ENCODE measurements around the gene PPFIA3.

DNA sequence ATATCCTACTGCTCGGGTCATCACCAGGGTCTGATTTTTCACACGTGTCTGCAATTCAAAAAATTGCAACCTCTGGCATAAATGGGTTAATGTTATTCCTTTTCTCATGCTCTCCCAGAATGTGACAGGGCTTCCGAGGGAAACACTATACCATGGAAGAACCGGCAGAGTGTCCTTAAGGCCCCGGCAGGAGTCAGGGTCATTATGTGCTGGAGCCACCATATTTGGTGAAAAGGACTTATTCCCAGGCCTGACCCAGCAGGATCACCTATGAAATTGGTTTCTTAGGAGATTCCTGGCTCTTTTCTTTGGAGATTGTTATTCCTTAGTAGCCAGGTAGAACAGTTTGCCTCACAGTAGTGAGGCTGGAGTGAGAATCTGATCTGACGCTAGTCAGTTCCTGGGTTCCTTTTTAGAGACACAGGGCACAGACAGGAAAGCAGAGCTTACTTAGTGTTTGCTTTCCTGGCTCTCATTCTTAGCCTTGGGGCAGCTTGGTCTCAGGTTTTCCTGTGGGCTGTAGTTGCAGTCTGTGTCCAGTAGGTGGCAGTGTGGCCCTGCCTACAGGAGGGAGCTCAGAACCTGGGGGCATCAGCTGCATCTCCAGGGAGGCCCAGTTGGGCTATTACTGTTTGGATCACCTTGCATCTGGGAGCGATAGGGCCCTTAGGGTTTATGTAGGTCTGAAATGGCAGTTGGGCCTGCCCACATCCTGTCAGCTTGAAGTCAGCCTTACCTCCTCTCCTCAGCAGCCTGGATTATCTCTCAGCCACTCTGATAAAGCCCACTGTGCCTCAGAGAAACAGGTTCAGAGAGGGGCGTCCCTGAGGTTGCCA is 21.7 kb upstream of the PPFIA3 start:
- TF ChIP-seq, protein P1, sequence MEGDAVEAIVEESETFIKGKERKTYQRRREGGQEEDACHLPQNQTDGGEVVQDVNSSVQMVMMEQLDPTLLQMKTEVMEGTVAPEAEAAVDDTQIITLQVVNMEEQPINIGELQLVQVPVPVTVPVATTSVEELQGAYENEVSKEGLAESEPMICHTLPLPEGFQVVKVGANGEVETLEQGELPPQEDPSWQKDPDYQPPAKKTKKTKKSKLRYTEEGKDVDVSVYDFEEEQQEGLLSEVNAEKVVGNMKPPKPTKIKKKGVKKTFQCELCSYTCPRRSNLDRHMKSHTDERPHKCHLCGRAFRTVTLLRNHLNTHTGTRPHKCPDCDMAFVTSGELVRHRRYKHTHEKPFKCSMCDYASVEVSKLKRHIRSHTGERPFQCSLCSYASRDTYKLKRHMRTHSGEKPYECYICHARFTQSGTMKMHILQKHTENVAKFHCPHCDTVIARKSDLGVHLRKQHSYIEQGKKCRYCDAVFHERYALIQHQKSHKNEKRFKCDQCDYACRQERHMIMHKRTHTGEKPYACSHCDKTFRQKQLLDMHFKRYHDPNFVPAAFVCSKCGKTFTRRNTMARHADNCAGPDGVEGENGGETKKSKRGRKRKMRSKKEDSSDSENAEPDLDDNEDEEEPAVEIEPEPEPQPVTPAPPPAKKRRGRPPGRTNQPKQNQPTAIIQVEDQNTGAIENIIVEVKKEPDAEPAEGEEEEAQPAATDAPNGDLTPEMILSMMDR (conservative IDR thresholded peaks at IDR 0.05 in 1 of 2, IDR thresholded peaks at IDR 0.05 in 1 of 2; ENCODE audit: extremely low read depth in 1 of 2, insufficient read depth in 1 of 2, low read depth in 1 of 2, low read length in 2 of 2), result peak; percentile 98 to 100
- TF ChIP-seq EZH2 (IDR thresholded peaks at IDR 0.05; ENCODE audit: borderline replicate concordance, low read length), result no peak
